Bronchial epithelial cell (primary cell): Measurements from ENCODE around the gene CDH7. TPM values are rescaled to one million over a fixed set of nuclear protein-coding genes. Genes with fewer than 3 reads are reported as not detected.

ENCODE experiments used
- DNase-seq: peaks from one replicate; pipeline ENCODE4 v3.0.0-alpha.2; 2010; ENCODE audit warnings: low read depth
- FAIRE-seq: peaks from 2 replicates; lab custom pipeline; 2011; peaks lifted over from hg19 to GRCh38; lab: Jason Lieb, UNC
- H3K27me3 ChIP-seq: 2 replicates; pipeline ENCODE4 v1.5.1; 2011; ENCODE audit warnings: low read length; ENCODE audit not compliant: control insufficient read depth, insufficient read depth
- H3K36me3 ChIP-seq: 2 replicates; pipeline ENCODE4 v1.5.1; 2011; ENCODE audit warnings: low read length; ENCODE audit not compliant: control insufficient read depth, insufficient read depth
- H3K4me3 ChIP-seq: 2 replicates; pipeline ENCODE4 v1.5.1; 2011; ENCODE audit warnings: mild to moderate bottlenecking, low read depth, low read length, control low read depth
- CTCF ChIP-seq: IDR thresholded peaks from 2 replicates; pipeline ENCODE4 v1.5.1; 2011; ENCODE audit warnings: mild to moderate bottlenecking, moderate library complexity, low read length, control low read depth, inconsistent platforms; ENCODE audit not compliant: insufficient read depth, severe bottlenecking
- total RNA-seq: library from RNA; depleted of rRNA; stranded (reverse); fragments of >200 nt; gene quantifications from 2 replicates; pipeline ENCODE4 v1.2.1, GENCODE V29; 2014

CDH7 gene
- total RNA-seq, 1 donor from 2014 or later = not detected

GRCh38 chr18:65760457-65760856 is 9.6 kb downstream of the CDH7 start:
- Histone ChIP-seq H3K4me3 (no peak overlapping the region), H3K27me3 (no peaks in the 10 kb centered on the region), H3K36me3 (no peaks in the 10 kb centered on the region)
- no peak for FAIRE-seq
- TF ChIP-seq CTCF = no peak
- no peak for DNase-seq

GRCh38 chr18:65761636-65762295 is 11.0 kb downstream of the CDH7 start:
- H3K36me3 ChIP-seq = no peaks in the 10 kb centered on the region
- H3K4me3 ChIP-seq = no peak overlapping the region
- no peak for TF ChIP-seq CTCF
- DNase-seq (no peak), FAIRE-seq (no peak)
- H3K27me3 ChIP-seq = no peaks in the 10 kb centered on the region

GRCh38 chr18:65762556-65762955 is 11.7 kb downstream of the CDH7 start:
- FAIRE-seq (no peak), DNase-seq (no peak)
- Histone ChIP-seq H3K27me3 (no peaks in the 10 kb centered on the region), H3K4me3 (no peak overlapping the region), H3K36me3 (no peaks in the 10 kb centered on the region)
- TF ChIP-seq CTCF = no peak

GRCh38 chr18:65767406-65767805 is 16.6 kb downstream of the CDH7 start:
- H3K4me3 ChIP-seq = no peak overlapping the region
- no peak for FAIRE-seq
- no peaks in the 10 kb centered on the region for H3K36me3 ChIP-seq
- DNase-seq = no peak
- no peak for TF ChIP-seq CTCF
- H3K27me3 ChIP-seq = no peaks in the 10 kb centered on the region

GRCh38 chr18:65768120-65768778 is 17.4 kb downstream of the CDH7 start:
- H3K4me3 ChIP-seq = no peak overlapping the region
- no peaks in the 10 kb centered on the region for H3K27me3 ChIP-seq
- TF ChIP-seq CTCF = no peak
- FAIRE-seq (no peak), DNase-seq (peak; percentile 42)
- H3K36me3 ChIP-seq = no peaks in the 10 kb centered on the region
